Activated T-cell treated with anti-CD3 and anti-CD28 coated beads, Interleukin-2, amount 50 U/mL, for 72 hours (primary cell): Measurements from ENCODE around the gene JMJD1C. TPM values are rescaled to one million over a fixed set of nuclear protein-coding genes. Genes with fewer than 3 reads are reported as not detected.
"Not testable (repeated sequence)": the region's sequence is repeated elsewhere in the genome, so short reads cannot be mapped to it uniquely, and the experiment has no call there.

Experiments used
- ATAC-seq, 2 donors: fragments of 150-1000 bp; cut with Tn5 transposase; replicated peaks in 1 of 2; 2 replicates each; pipeline ENCODE4 v1.10.0; 2021; ENCODE audit warnings: moderate library complexity in 2 of 2, mild to moderate bottlenecking in 1 of 2
- DNase-seq, 2 donors: peaks; one replicate each; pipeline ENCODE4 v3.0.0; 2021 to 2022; ENCODE audit warnings: mixed read lengths in 1 of 2
- H3K27ac Mint-ChIP-seq: one replicate; pipeline ENCODE4 v1.8.0; 2022; ENCODE audit warnings: mild to moderate bottlenecking, moderate library complexity, mixed read lengths
- H3K27me3 Mint-ChIP-seq: one replicate; pipeline ENCODE4 v1.8.0; 2022; ENCODE audit warnings: low read depth, mixed read lengths
- H3K36me3 Mint-ChIP-seq, 2 donors: one replicate each; pipeline ENCODE4 v1.8.0; 2022; ENCODE audit warnings: mixed read lengths in 2 of 2, mild to moderate bottlenecking in 1 of 2; ENCODE audit not compliant: insufficient read depth in 2 of 2
- H3K4me1 Mint-ChIP-seq: one replicate; pipeline ENCODE4 v1.8.0; 2022; ENCODE audit warnings: low read depth, mixed read lengths
- H3K4me3 Mint-ChIP-seq, 2 donors: one replicate each; pipeline ENCODE4 v1.8.0; 2022; ENCODE audit warnings: mild to moderate bottlenecking in 2 of 2, mixed read lengths in 2 of 2, moderate library complexity in 2 of 2
- H3K9me3 Mint-ChIP-seq, 2 donors: one replicate each; pipeline ENCODE4 v1.8.0; 2022; ENCODE audit warnings: mixed read lengths in 2 of 2
- total RNA-seq, 2 donors: library from RNA; stranded (reverse); gene quantifications; one replicate each; pipeline ENCODE4 v1.2.3, GENCODE V29; 2022

JMJD1C gene
- total RNA-seq, 2 donors from 2014 or later, result 67.3 to 67.5 TPM

GRCh38 chr10:63153868-63154545, 311.8 kb downstream of the JMJD1C start:
- not testable (repeated sequence) for DNase-seq, H3K9me3 Mint-ChIP-seq, H3K27me3 Mint-ChIP-seq, H3K4me3 Mint-ChIP-seq, H3K27ac Mint-ChIP-seq, ATAC-seq
- Mint-ChIP-seq H3K36me3 (peaks cover 2 to 15% of the 10 kb centered on the region in 2 donors), H3K4me1 (peaks cover 20% of the 10 kb centered on the region)

DNA sequence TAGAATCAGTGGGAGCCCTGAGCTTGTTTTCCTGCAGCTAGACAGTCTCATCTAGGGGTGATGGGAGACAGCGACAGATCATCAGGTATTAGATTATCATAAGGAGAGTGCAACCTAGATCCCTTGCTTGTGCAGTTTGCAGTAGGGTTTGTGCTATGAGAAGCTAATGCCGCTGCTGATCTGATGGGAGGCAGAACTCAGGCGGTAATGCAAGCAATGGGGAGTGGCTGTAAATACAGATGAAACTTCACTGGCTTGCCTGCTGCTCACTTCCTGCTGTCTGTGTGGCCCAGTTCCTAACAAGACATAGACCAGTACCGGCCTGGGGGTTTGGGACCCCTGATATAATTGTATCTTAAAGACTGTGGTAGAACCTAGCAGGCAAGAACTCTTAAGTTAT, 315.0 kb downstream of the JMJD1C start:
- H3K27ac Mint-ChIP-seq, result peak overlapping the region; percentile 84

GRCh38 chr10:63146503-63146902, 319.3 kb downstream of the JMJD1C start:
- no peak for ATAC-seq
- no peaks in the 10 kb centered on the region for H3K27me3 Mint-ChIP-seq
- H3K27ac Mint-ChIP-seq, result no peak overlapping the region
- DNase-seq, result no peak
- H3K4me3 Mint-ChIP-seq, result no peak overlapping the region
- H3K36me3 Mint-ChIP-seq, result peaks cover 6 to 11% of the 10 kb centered on the region in 2 donors
- H3K4me1 Mint-ChIP-seq, result peaks cover 53% of the 10 kb centered on the region
- H3K9me3 Mint-ChIP-seq, result no peaks in the 10 kb centered on the region

More for the DNA sequence above, 315.0 kb downstream of the JMJD1C start:
- Mint-ChIP-seq H3K9me3 (no peaks in the 10 kb centered on the region), H3K4me1 (peaks cover 27% of the 10 kb centered on the region), H3K36me3 (peaks cover 6 to 24% of the 10 kb centered on the region in 2 donors), H3K27me3 (no peaks in the 10 kb centered on the region), H3K4me3 (no peak overlapping the region)
- no peak for DNase-seq
- no peak for ATAC-seq

GRCh38 chr10:63145782-63146181, 320.0 kb downstream of the JMJD1C start:
- Mint-ChIP-seq H3K27me3 (no peaks in the 10 kb centered on the region), H3K4me1 (peaks cover 54% of the 10 kb centered on the region), H3K36me3 (peaks cover 6 to 11% of the 10 kb centered on the region in 2 donors), H3K4me3 (peak overlapping the region in 1 of 2 donors; percentile 67), H3K27ac (no peak overlapping the region), H3K9me3 (no peaks in the 10 kb centered on the region)
- ATAC-seq, result peak in 1 of 2 donors; percentile 57
- no peak for DNase-seq

DNA sequence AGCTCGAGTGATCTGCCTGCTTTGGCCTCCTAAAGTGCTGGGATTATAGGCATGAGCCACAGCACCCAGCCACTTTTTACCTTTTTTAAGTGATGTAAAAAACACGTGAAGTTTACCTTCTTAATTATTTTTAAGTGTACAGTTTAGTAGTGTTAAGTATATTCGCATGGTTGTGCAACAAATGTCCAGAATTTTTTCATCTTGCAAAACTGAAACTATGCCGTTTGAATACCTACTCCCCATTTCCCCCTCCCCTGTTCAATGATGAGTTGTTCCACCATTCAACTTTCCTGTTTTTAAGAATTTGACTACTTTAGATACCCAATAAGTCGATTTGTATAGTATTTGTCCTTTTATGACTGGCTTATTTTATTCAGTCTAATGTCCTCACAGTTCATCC, 321.8 kb downstream of the JMJD1C start:
- Mint-ChIP-seq H3K36me3 (peaks cover 4 to 9% of the 10 kb centered on the region in 2 donors), H3K27ac (peak overlapping the region; percentile 33), H3K27me3 (no peaks in the 10 kb centered on the region), H3K4me1 (peaks cover 66% of the 10 kb centered on the region), H3K4me3 (no peak overlapping the region), H3K9me3 (no peaks in the 10 kb centered on the region)
- ATAC-seq, result no peak
- no peak for DNase-seq

DNA sequence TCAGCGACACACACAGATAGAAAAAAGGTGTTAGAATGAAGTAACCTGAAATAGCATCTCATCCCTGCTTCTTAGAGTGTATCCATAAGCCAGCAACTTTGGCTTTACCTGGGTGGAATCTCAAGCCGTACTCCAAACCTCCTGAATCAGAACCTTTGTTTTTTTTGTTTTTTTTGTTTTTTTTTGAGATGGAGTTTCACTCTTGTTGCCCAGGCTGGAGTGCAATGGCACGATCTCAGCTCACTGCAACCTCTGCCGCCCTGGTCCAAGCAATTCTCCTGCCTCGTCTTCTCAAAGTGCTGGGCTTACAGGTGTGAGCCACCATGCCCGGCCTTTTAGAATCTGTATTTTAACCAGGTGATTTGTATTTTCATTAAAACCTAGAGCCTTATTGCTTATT, 323.6 kb downstream of the JMJD1C start:
- DNase-seq (no peak), ATAC-seq (no peak)
- peaks cover 75% of the 10 kb centered on the region for H3K4me1 Mint-ChIP-seq
- peaks cover 4 to 6% of the 10 kb centered on the region in 2 donors for H3K36me3 Mint-ChIP-seq
- H3K4me3 Mint-ChIP-seq, result no peak overlapping the region
- H3K27ac Mint-ChIP-seq, result no peak overlapping the region
- no peaks in the 10 kb centered on the region for H3K9me3 Mint-ChIP-seq
- H3K27me3 Mint-ChIP-seq, result no peaks in the 10 kb centered on the region

GRCh38 chr10:63140077-63140476, 325.7 kb downstream of the JMJD1C start:
- DNase-seq (no peak), ATAC-seq (no peak)
- Mint-ChIP-seq H3K27ac (no peak overlapping the region), H3K4me1 (peaks cover 82% of the 10 kb centered on the region), H3K36me3 (peaks cover 0 to 4% of the 10 kb centered on the region in 2 donors), H3K27me3 (no peaks in the 10 kb centered on the region), H3K4me3 (no peak overlapping the region), H3K9me3 (no peaks in the 10 kb centered on the region)

- no peak for ATAC-seq
- DNase-seq, result no peak
- Mint-ChIP-seq H3K27ac (peak overlapping the region; percentile 42), H3K4me3 (peak overlapping the region in 1 of 2 donors; percentile 23), H3K27me3 (no peaks in the 10 kb centered on the region), H3K4me1 (peaks cover 72% of the 10 kb centered on the region), H3K36me3 (peaks cover 1 to 6% of the 10 kb centered on the region in 2 donors), H3K9me3 (peaks cover 0 to 5% of the 10 kb centered on the region in 2 donors)
These were observed 328.5 kb downstream of the JMJD1C start for GRCh38 chr10:63137306-63137705.

DNA sequence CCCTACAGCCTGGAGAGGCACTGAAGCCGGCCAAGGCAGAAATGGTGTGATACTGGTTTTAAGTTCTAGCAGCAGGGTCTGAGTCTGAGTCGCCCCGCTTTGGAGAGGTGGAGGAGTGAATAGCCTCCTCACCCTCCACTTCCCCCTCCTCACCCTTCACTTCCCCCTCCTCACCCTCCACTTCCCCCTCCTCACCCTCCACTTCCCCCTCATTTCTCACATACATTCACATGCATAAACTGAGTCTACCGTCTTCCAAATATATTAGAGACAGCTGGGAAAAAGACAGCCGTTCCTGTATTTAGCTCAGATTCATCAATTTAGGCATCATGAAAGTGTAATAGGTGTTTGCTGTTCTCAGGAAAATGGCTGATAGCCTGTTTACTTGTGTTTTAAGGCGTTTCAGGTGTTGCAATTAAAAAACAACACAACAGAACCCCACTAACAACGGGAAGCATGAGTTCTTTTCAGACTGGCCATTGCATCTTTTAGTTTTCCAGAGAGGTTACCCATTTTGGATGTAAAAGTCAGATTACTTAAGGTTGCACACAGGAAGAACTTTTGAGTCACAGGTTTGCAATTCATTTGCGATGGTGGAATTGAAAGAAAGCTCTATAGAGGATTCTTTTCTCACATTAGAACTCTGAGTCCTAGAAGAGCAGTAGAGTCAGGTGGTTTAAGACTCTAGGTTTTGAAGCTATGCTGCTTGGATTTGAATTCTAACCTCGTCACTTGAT, 331.8 kb downstream of the JMJD1C start:
- Mint-ChIP-seq H3K4me3 (peak overlapping the region; percentile 89 to 94), H3K4me1 (peaks cover 52% of the 10 kb centered on the region), H3K9me3 (peaks cover 3 to 10% of the 10 kb centered on the region in 2 donors), H3K27ac (peak overlapping the region; percentile 96), H3K36me3 (peaks cover 1 to 8% of the 10 kb centered on the region in 2 donors), H3K27me3 (no peaks in the 10 kb centered on the region)
- ATAC-seq (no peak), DNase-seq (peak in 1 of 2 donors; percentile 3)

GRCh38 chr10:63133056-63133820, 332.5 kb downstream of the JMJD1C start, which contains the start of gene NRBF2:
TSS of gene NRBF2 (plus strand) at chr10:63133328. CDS start at chr10:63133471, 143 bp downstream.
- H3K27ac Mint-ChIP-seq, result peak within 1 kb of the TSS; percentile 96
- H3K27me3 Mint-ChIP-seq, result peaks cover 6% of the 10 kb centered on the region
- peaks cover 3 to 10% of the 10 kb centered on the region in 2 donors for H3K9me3 Mint-ChIP-seq
- peak within 1 kb of the TSS; percentile 89 to 94 for H3K4me3 Mint-ChIP-seq
- ATAC-seq (peak; percentile 94 to 95), DNase-seq (peak; percentile 97 to 99)
- H3K36me3 Mint-ChIP-seq, result peaks cover 1 to 8% of the 10 kb centered on the region in 2 donors
- H3K4me1 Mint-ChIP-seq, result peaks cover 44% of the 10 kb centered on the region

DNA sequence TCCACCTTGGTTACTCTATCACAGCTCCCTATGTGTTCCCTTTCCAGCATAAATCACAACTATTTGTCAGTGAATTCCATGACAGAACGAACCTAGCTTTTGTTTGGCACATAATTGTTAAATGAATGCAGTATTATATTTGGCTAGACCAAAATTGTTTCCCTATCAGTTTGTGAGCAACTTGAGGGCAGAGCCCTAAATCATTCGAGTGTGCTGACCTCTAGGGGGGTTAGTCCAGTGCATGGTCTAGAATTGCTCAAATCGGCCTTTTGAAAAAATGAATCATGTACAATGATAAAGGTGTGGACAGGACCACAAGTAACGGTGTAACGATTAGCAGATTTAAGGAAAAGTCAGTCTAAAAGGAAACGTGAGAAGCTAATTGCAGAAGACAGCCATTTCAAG, 333.1 kb downstream of the JMJD1C start:
- H3K36me3 Mint-ChIP-seq, result peaks cover 1 to 6% of the 10 kb centered on the region in 2 donors
- H3K4me3 Mint-ChIP-seq, result peak overlapping the region; percentile 89 to 94
- H3K27ac Mint-ChIP-seq, result peak overlapping the region; percentile 62
- peaks cover 3 to 10% of the 10 kb centered on the region in 2 donors for H3K9me3 Mint-ChIP-seq
- peaks cover 39% of the 10 kb centered on the region for H3K4me1 Mint-ChIP-seq
- no peak for DNase-seq
- peaks cover 6% of the 10 kb centered on the region for H3K27me3 Mint-ChIP-seq
- ATAC-seq, result no peak

DNA sequence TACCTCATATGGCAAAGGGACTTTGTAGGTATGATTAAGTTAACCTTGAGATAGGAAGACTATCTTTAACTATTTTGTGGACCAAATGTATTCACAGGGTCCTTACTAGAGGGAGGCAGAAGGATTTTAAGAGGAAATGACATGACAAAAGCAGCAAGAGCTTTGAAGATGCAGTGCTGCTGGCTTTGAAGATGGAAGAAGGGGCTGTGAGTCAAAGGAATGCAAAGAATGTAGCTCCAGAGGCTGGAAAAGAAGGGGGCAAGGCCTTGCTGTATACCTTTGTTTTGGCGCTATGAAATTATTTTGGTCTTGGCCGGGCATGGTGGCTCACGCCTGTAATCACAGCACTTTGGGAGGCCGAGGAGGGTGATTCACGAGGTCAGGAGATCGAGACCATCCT, 335.9 kb downstream of the JMJD1C start:
- peaks cover 1 to 5% of the 10 kb centered on the region in 2 donors for H3K36me3 Mint-ChIP-seq
- no peak for DNase-seq
- ATAC-seq, result no peak
- peaks cover 3 to 10% of the 10 kb centered on the region in 2 donors for H3K9me3 Mint-ChIP-seq
- peaks cover 14% of the 10 kb centered on the region for H3K4me1 Mint-ChIP-seq
- H3K27me3 Mint-ChIP-seq, result peaks cover 6% of the 10 kb centered on the region
- H3K27ac Mint-ChIP-seq, result no peak overlapping the region
- H3K4me3 Mint-ChIP-seq, result no peak overlapping the region

DNA sequence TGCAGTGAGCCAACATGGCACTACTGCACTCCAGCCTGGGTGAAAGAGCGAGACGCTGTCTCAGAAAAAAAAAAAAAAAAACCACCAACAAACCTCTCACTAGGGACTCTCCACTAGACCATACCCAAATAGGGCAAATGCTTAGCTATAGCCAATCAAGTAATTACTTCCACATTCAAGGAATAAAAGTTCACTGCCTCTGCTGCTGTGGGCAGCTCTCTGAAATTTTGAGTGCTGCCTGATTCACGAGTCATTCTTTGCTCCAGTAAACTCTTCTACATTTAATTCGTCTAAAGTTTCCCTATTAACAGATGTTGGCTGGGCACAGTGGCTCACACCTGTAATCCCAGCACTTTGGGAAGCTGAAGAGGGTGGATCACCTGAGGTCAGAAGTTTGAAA, 337.3 kb downstream of the JMJD1C start:
- H3K36me3 Mint-ChIP-seq, result peaks cover 1 to 5% of the 10 kb centered on the region in 2 donors
- no peak overlapping the region for H3K4me3 Mint-ChIP-seq
- peaks cover 3 to 10% of the 10 kb centered on the region in 2 donors for H3K9me3 Mint-ChIP-seq
- peaks cover 6% of the 10 kb centered on the region for H3K27me3 Mint-ChIP-seq
- ATAC-seq (no peak), DNase-seq (no peak)
- no peak overlapping the region for H3K27ac Mint-ChIP-seq
- H3K4me1 Mint-ChIP-seq, result peaks cover 5% of the 10 kb centered on the region
